Muscle of leg (tissue), 11 donors: ENCODE results near the gene PCSK6. TPM values are rescaled to one million over a fixed set of nuclear protein-coding genes. Genes with fewer than 3 reads are reported as not detected.

ENCODE experiments used
- DNase-seq: peaks from one replicate; pipeline ENCODE4 v3.0.0; 2013
- H3K27ac ChIP-seq: one replicate; pipeline ENCODE4 v1.5.1; 2013; ENCODE audit warnings: mild to moderate bottlenecking, low read length, control low read depth
- H3K27me3 ChIP-seq: one replicate; pipeline ENCODE4 v1.6.1; 2013; ENCODE audit warnings: low read length; ENCODE audit not compliant: control insufficient read depth, insufficient read depth
- H3K36me3 ChIP-seq: one replicate; pipeline ENCODE4 v1.6.1; 2013; ENCODE audit warnings: low read length; ENCODE audit not compliant: control insufficient read depth, insufficient read depth
- H3K4me1 ChIP-seq: one replicate; pipeline ENCODE4 v1.6.1; 2013; ENCODE audit warnings: low read length; ENCODE audit not compliant: control insufficient read depth, insufficient read depth
- H3K4me3 ChIP-seq: one replicate; pipeline ENCODE4 v1.5.1; 2013; ENCODE audit warnings: low read length, control low read depth
- H3K9me3 ChIP-seq: replicated peaks from 2 replicates; pipeline ENCODE4 v1.6.1; 2013; ENCODE audit warnings: low read depth, low read length; ENCODE audit not compliant: control insufficient read depth
- WGBS: methylation state at CpG from one replicate; pipeline ENCODE4 v1.1.5; 2013; ENCODE audit warnings: missing lambda C conversion rate; ENCODE audit not compliant: insufficient coverage; 5-methylcytosine and 5-hydroxymethylcytosine counted together
- polyA plus RNA-seq, 8 donors: library from polyadenylated mRNA; unstranded; fragments of 120-200 nt; gene quantifications; one replicate each; pipeline versions ENCODE4 v1.2.1 to v1.2.3, GENCODE V29; 2013; ENCODE audit warnings: inconsistent platforms in 1 of 8, low replicate concordance in 1 of 8; ENCODE audit not compliant: insufficient read length in 8 of 8, insufficient read depth in 1 of 8
- total RNA-seq: library from RNA; stranded (reverse); fragments of 120-200 nt; gene quantifications from one replicate; pipeline ENCODE4 v1.2.4, GENCODE V29; 2013

Gene PCSK6
- total and polyA plus RNA-seq, 9 donors = 6.2 to 14.1 (median 9.5) TPM

GRCh38 chr15:101391981-101392640 is 97.4 kb downstream of the PCSK6 start:
- peaks cover 2% of the 10 kb centered on the region for H3K4me1 ChIP-seq
- peaks cover 12% of the 10 kb centered on the region for H3K27me3 ChIP-seq
- H3K9me3 ChIP-seq = no peaks in the 10 kb centered on the region
- WGBS = 74% methylated on average over 11 of the region's 17 CpGs
- no peak overlapping the region for H3K4me3 ChIP-seq
- no peaks in the 10 kb centered on the region for H3K36me3 ChIP-seq
- no peak overlapping the region for H3K27ac ChIP-seq
- DNase-seq = no peak

DNA sequence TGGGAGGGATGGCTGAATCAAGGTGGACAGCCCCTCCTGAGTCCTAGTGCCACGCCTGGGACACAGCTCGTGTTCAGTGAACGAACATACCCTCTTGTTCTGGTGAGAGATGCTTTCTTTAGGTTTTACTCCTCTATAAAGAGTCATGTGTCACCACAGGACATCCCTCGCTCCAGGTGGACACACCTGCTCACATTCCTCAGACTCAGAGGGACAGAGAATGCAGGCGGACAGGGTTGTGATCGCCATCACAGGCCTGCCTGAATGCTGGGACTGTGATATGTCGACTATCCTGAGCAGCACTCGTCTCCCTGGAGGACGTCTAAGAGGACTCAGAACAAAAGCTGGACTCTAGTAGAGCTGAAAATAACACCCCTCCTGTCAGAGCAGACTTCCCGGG is 98.1 kb downstream of the PCSK6 start:
- Histone ChIP-seq H3K27me3 (peaks cover 8% of the 10 kb centered on the region), H3K27ac (no peak overlapping the region), H3K9me3 (no peaks in the 10 kb centered on the region), H3K36me3 (no peaks in the 10 kb centered on the region), H3K4me3 (no peak overlapping the region), H3K4me1 (peaks cover 2% of the 10 kb centered on the region)
- DNase-seq = no peak
- WGBS = 71% methylated on average over 9 of the region's 10 CpGs

- WGBS = 65% methylated on average over 7 of the region's 8 CpGs
- Histone ChIP-seq H3K9me3 (no peaks in the 10 kb centered on the region), H3K4me1 (no peaks in the 10 kb centered on the region), H3K4me3 (no peak overlapping the region), H3K36me3 (no peaks in the 10 kb centered on the region), H3K27me3 (peaks cover 6% of the 10 kb centered on the region), H3K27ac (no peak overlapping the region)
- no peak for DNase-seq
Measured at GRCh38 chr15:101390462-101390861, 99.0 kb downstream of the PCSK6 start.

- Histone ChIP-seq H3K27me3 (peaks cover 6% of the 10 kb centered on the region), H3K4me3 (no peak overlapping the region), H3K4me1 (no peaks in the 10 kb centered on the region), H3K9me3 (no peaks in the 10 kb centered on the region), H3K36me3 (no peaks in the 10 kb centered on the region), H3K27ac (no peak overlapping the region)
- no peak for DNase-seq
- 79% methylated on average over 7 of the region's 9 CpGs for WGBS
Measured at GRCh38 chr15:101390060-101390459, 99.4 kb downstream of the PCSK6 start.

DNA sequence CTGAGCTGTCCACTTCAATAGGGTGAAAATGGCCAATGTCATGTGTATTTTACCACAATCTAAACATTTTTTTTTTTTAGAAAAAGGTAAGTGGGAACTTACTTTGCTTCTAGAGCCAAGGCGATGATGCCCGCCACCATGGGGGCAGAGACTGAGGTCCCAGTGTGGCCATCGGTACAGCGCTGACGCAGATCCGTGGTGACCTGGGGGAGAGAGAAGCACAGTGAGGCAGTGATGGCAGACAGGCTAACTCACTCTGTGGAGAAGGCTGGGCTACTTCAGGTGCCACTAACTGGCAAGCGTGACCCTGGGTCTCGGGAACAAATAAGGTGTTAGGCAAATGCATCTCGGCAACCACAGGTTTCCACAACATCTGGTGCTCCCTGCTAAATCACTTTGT is 100.1 kb downstream of the PCSK6 start:
- Histone ChIP-seq H3K9me3 (no peaks in the 10 kb centered on the region), H3K36me3 (no peaks in the 10 kb centered on the region), H3K27me3 (peaks cover 8% of the 10 kb centered on the region), H3K4me3 (no peak overlapping the region), H3K27ac (no peak overlapping the region), H3K4me1 (no peaks in the 10 kb centered on the region)
- WGBS = 88% methylated on average over 9 of the region's 9 CpGs
- no peak for DNase-seq

DNA sequence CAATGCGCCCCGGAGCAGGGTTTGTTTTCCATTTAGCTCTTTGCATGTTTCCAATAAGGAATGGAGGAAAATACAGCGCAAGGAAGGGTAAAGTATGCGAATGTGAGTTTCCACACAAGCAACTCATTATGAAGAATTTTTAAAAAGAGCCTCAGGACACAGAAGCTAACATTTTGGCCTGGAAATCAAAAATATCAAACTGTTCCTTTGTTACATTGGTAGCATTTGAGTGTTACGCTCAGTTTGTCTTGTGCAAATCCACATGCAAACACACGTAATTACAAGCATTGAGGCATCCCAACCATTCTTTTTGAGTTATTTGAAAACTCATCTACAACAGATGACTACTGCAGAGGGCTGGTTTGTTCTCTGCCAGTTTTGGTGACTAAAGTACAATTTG is 101.5 kb downstream of the PCSK6 start:
- no peaks in the 10 kb centered on the region for H3K36me3 ChIP-seq
- DNase-seq = no peak
- peaks cover 5% of the 10 kb centered on the region for H3K27me3 ChIP-seq
- H3K9me3 ChIP-seq = no peaks in the 10 kb centered on the region
- no peaks in the 10 kb centered on the region for H3K4me1 ChIP-seq
- H3K27ac ChIP-seq = no peak overlapping the region
- no CpG with 5 or more reads among the region's 6 CpGs for WGBS
- H3K4me3 ChIP-seq = no peak overlapping the region

DNA sequence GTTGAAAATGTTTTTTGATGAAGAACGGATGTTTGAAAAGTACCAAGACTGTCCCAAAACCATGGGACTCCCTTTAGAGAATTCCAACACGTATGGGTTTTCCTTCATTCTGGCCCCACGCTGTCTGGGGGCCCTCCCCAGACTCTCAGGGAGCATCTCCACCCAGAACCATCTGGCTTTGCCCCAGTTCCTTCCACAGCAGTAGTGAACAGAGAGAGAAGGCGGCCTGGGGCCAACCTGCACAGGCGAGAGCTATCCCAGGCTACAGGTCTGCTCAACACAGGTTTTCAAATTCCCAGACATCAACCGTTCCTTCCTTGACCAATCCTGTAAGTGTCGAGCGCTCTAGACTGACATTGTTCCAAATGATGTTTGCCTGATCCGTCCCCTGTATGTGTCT is 101.9 kb downstream of the PCSK6 start:
- no peaks in the 10 kb centered on the region for H3K4me1 ChIP-seq
- no peaks in the 10 kb centered on the region for H3K9me3 ChIP-seq
- 42% methylated on average over 7 of the region's 9 CpGs for WGBS
- H3K36me3 ChIP-seq = no peaks in the 10 kb centered on the region
- no peak overlapping the region for H3K4me3 ChIP-seq
- DNase-seq = no peak
- H3K27ac ChIP-seq = no peak overlapping the region
- H3K27me3 ChIP-seq = peaks cover 5% of the 10 kb centered on the region

DNA sequence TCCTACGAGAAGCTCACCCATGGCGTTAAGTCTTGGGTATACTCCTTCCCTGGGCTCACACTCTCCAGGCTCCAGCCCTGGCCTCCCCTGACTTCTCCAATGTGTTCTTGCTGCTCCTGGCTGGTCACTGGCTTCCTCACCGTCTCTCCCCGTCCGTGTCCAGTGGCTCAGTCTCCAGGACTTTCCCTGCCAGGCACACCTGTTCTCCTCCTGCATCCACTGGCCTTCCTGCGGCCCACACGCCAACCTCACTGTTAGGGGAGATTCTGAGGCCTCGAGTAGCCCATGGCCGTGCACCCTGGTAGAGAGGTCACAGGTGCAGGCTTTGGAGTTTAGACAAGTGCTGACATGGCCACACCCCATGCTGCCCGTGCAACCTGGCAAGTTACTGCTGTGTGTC is 102.5 kb downstream of the PCSK6 start:
- no peaks in the 10 kb centered on the region for H3K36me3 ChIP-seq
- no peaks in the 10 kb centered on the region for H3K9me3 ChIP-seq
- H3K27me3 ChIP-seq = peaks cover 3% of the 10 kb centered on the region
- DNase-seq = no peak
- H3K4me1 ChIP-seq = no peaks in the 10 kb centered on the region
- H3K4me3 ChIP-seq = no peak overlapping the region
- 67% methylated on average over 8 of the region's 10 CpGs for WGBS
- no peak overlapping the region for H3K27ac ChIP-seq

GRCh38 chr15:101386006-101386405 is 103.5 kb downstream of the PCSK6 start:
- H3K27ac ChIP-seq = no peak overlapping the region
- H3K4me3 ChIP-seq = no peak overlapping the region
- no peak for DNase-seq
- H3K9me3 ChIP-seq = no peaks in the 10 kb centered on the region
- peaks cover 3% of the 10 kb centered on the region for H3K27me3 ChIP-seq
- 92% methylated on average over 16 of the region's 18 CpGs for WGBS
- H3K36me3 ChIP-seq = no peaks in the 10 kb centered on the region
- H3K4me1 ChIP-seq = no peaks in the 10 kb centered on the region

- peaks cover 3% of the 10 kb centered on the region for H3K27me3 ChIP-seq
- H3K36me3 ChIP-seq = no peaks in the 10 kb centered on the region
- H3K4me3 ChIP-seq = no peak overlapping the region
- no peaks in the 10 kb centered on the region for H3K9me3 ChIP-seq
- DNase-seq = no peak
- no peak overlapping the region for H3K27ac ChIP-seq
- H3K4me1 ChIP-seq = no peaks in the 10 kb centered on the region
- 78% methylated on average over 13 of the region's 14 CpGs for WGBS
Measured at GRCh38 chr15:101384276-101384675, 105.2 kb downstream of the PCSK6 start.

DNA sequence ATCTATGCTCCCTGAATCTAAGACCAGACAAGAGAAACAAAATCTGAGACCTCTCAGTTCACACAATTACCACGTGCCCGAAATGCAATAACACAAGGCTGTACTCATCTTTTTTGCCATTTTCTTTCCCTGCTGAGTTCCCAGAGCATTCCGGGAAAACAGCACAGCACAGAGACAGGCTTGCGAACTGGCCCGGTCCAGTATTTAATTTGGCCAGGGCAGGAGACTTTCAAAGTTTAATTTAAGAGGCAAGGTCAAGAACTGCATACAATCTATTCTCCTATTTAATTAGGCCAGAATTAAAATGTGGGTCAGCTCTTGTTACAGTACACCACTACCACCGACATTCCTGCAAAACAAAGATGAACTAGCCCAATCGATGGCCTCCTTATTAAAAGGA is 107.0 kb downstream of the PCSK6 start:
- Histone ChIP-seq H3K36me3 (no peaks in the 10 kb centered on the region), H3K27ac (no peak overlapping the region), H3K4me3 (no peak overlapping the region), H3K4me1 (no peaks in the 10 kb centered on the region), H3K27me3 (peaks cover 3% of the 10 kb centered on the region), H3K9me3 (no peaks in the 10 kb centered on the region)
- DNase-seq = no peak
- WGBS = 82% methylated on average over 5 of the region's 7 CpGs
